Measurements from ENCODE around the gene DLX1. TPM values are rescaled to one million over a fixed set of nuclear protein-coding genes. Genes with fewer than 3 reads are reported as not detected.
"Not testable (repeated sequence)": the region's sequence is repeated elsewhere in the genome, so short reads cannot be mapped to it uniquely, and the experiment has no call there.

DLX1 gene
- total and polyA plus RNA-seq, 2 experiments from 2014 or later, result 3.8 to 9.5 TPM

DNA sequence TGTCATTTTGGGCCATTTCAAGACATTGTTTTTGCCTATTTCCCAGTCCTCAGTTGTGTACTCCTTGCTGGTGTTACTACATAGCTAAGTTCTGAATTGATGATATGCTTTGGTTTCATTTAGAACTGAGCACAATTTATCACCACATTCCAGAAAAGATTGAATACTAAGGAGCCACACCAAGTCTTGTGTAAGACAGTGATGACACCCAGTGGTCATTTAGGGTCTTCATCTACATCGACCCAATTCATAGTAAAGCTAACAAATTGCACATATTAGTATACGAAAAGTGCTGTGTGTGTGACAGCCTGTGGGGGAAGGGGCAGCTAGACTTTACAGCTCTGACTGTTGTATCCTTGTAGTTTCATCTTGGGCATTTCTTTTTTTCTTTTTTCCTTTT is 28.3 kb downstream of the DLX1 start:
- Histone ChIP-seq H3K79me2 (ENCODE audit: insufficient read depth) (no peaks in the 10 kb centered on the region), H3K4me1 (ENCODE audit: insufficient read depth) (peaks cover 3% of the 10 kb centered on the region), H3K27me3 (replicated peaks; ENCODE audit: insufficient read depth) (no peaks in the 10 kb centered on the region), H3K4me3 (no peak overlapping the region), H3F3A (ENCODE audit: insufficient read depth) (peaks cover 10% of the 10 kb centered on the region; the same call in 1 of the 2 replicates), H3K9ac (no peak overlapping the region), H4K20me1 (ENCODE audit: insufficient read depth) (no peaks in the 10 kb centered on the region), H3K4me2 (ENCODE audit: unreplicated experiment) (no peak overlapping the region), H3K9me3 (ENCODE audit: low read depth) (no peaks in the 10 kb centered on the region), H3K36me3 (ENCODE audit: low read depth) (no peaks in the 10 kb centered on the region), H2AFZ (no peak overlapping the region), H3K9me2 (ENCODE audit: insufficient read depth) (no peaks in the 10 kb centered on the region), H3K27ac (no peak overlapping the region)
- DNase-seq, result peak; percentile 63
- in situ Hi-C loops (cut with MboI), result loop anchor here (10.0 kb wide), 1 partner anchor 519 kb away; no protein-coding TSS in a partner anchor
- TF ChIP-seq EZH2phosphoT487 (IDR thresholded peaks at IDR 0.05; ENCODE audit: insufficient read depth, low read depth), result no peak
- no peak for TF ChIP-seq EZH2 (IDR thresholded peaks at IDR 0.05; ENCODE audit: insufficient read depth, poor library complexity, severe bottlenecking)
- WGBS, 2 experiments (ENCODE audit: low coverage in 1 of 2, low lambda C conversion rate in 2 of 2, missing lambda C conversion rate in 2 of 2), result 19 to 21% methylated on average over 2 of the region's 2 CpGs

DNA sequence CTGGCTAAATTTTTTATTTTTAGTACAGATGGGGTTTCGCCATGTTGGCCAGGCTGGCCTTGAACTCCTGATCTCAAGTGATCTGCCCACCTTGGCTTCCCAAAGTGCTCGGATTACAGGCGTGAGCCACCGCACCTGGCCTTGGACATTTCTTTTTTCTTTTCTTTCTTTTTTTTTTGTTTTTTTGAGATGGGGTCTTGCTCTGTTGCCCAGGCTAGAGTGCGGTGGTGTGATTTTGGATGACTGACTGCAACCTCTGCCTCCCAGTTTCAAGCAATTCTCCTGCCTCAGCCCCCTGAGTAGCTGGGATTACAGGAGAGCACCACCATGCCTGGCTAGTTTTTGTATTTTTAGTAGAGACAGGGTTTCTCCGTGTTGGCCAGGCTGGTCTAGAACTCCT is 28.9 kb downstream of the DLX1 start:
- H3K79me2 ChIP-seq (ENCODE audit: insufficient read depth); H3K4me3 ChIP-seq; H3K27me3 ChIP-seq (replicated peaks; ENCODE audit: insufficient read depth); H3K9me3 ChIP-seq (ENCODE audit: low read depth); H3K4me2 ChIP-seq (ENCODE audit: unreplicated experiment); H3K27ac ChIP-seq; H2AFZ ChIP-seq; H3K36me3 ChIP-seq (ENCODE audit: low read depth); H3K4me1 ChIP-seq (ENCODE audit: insufficient read depth); DNase-seq; H3K9ac ChIP-seq; H3K9me2 ChIP-seq (ENCODE audit: insufficient read depth); H4K20me1 ChIP-seq (ENCODE audit: insufficient read depth): not testable (repeated sequence)
- 89 to 91% methylated on average over 6 of the region's 6 CpGs for WGBS, 2 experiments (ENCODE audit: low coverage in 1 of 2, low lambda C conversion rate in 2 of 2, missing lambda C conversion rate in 2 of 2)
- in situ Hi-C loops (cut with MboI), result loop anchor here (10.0 kb wide), 1 partner anchor 519 kb away; no protein-coding TSS in a partner anchor
- peaks cover 15% of the 10 kb centered on the region; the same call in 1 of the 2 replicates for H3F3A ChIP-seq (ENCODE audit: insufficient read depth)

GRCh38 chr2:172114579-172114978 is 29.3 kb downstream of the DLX1 start:
- H3K4me3 ChIP-seq, result no peak overlapping the region
- peaks cover 12% of the 10 kb centered on the region for H3K4me1 ChIP-seq (ENCODE audit: insufficient read depth)
- H3K79me2 ChIP-seq (ENCODE audit: insufficient read depth), result no peaks in the 10 kb centered on the region
- no peaks in the 10 kb centered on the region for H4K20me1 ChIP-seq (ENCODE audit: insufficient read depth)
- H3K9me2 ChIP-seq (ENCODE audit: insufficient read depth), result no peaks in the 10 kb centered on the region
- H3K9ac ChIP-seq, result no peak overlapping the region
- H3K4me2 ChIP-seq (ENCODE audit: unreplicated experiment), result no peak overlapping the region
- H2AFZ ChIP-seq, result no peak overlapping the region
- H3F3A ChIP-seq (ENCODE audit: insufficient read depth), result peaks cover 17% of the 10 kb centered on the region; the same call in 1 of the 2 replicates
- no peaks in the 10 kb centered on the region for H3K36me3 ChIP-seq (ENCODE audit: low read depth)
- no peak for DNase-seq
- no peak overlapping the region for H3K27ac ChIP-seq
- H3K9me3 ChIP-seq (ENCODE audit: low read depth), result no peaks in the 10 kb centered on the region
- no peaks in the 10 kb centered on the region for H3K27me3 ChIP-seq (replicated peaks; ENCODE audit: insufficient read depth)
- TF ChIP-seq EZH2 (IDR thresholded peaks at IDR 0.05; ENCODE audit: insufficient read depth, poor library complexity, severe bottlenecking) (no peak), EZH2phosphoT487 (IDR thresholded peaks at IDR 0.05; ENCODE audit: insufficient read depth, low read depth) (no peak)
- in situ Hi-C loops (cut with MboI), result loop anchor here (10.0 kb wide), 1 partner anchor 520 kb away; no protein-coding TSS in a partner anchor
- WGBS, 2 experiments (ENCODE audit: low coverage in 1 of 2, low lambda C conversion rate in 2 of 2, missing lambda C conversion rate in 2 of 2), result 65 to 73% methylated on average over 3 of the region's 3 CpGs

DNA sequence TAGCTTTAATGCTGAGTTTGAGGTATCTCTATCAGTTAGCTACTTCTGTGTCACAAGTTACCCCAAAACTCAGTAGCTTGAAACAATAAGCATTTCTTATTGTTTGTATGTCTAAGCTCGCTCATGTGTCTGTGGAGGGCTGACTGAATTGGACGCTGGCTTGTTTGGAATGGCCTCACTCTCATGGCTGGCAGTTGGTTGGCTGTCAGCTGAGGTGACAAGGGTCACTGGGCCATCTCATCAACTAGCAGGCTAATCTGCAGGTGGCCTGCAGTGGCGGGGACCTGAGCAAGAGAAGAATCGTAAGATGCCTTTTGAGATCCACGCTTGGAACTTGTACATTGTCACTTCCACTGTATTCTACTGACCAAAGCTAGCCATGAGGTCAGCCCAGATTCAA is 30.8 kb downstream of the DLX1 start:
- no peak for DNase-seq
- no peak overlapping the region for H3K27ac ChIP-seq
- no peak overlapping the region for H2AFZ ChIP-seq
- no peaks in the 10 kb centered on the region for H3K27me3 ChIP-seq (replicated peaks; ENCODE audit: insufficient read depth)
- H3K4me1 ChIP-seq (ENCODE audit: insufficient read depth), result peaks cover 26% of the 10 kb centered on the region
- 71 to 73% methylated on average over 5 of the region's 5 CpGs for WGBS, 2 experiments (ENCODE audit: low coverage in 1 of 2, low lambda C conversion rate in 2 of 2, missing lambda C conversion rate in 2 of 2)
- TF ChIP-seq EZH2 (IDR thresholded peaks at IDR 0.05; ENCODE audit: insufficient read depth, poor library complexity, severe bottlenecking), result no peak
- no peak for TF ChIP-seq EZH2phosphoT487 (IDR thresholded peaks at IDR 0.05; ENCODE audit: insufficient read depth, low read depth)
- no peak overlapping the region for H3K9ac ChIP-seq
- no peak overlapping the region for H3K4me2 ChIP-seq (ENCODE audit: unreplicated experiment)
- no peaks in the 10 kb centered on the region for H4K20me1 ChIP-seq (ENCODE audit: insufficient read depth)
- H3K9me3 ChIP-seq (ENCODE audit: low read depth), result no peaks in the 10 kb centered on the region
- peaks cover 30% of the 10 kb centered on the region for H3F3A ChIP-seq (ENCODE audit: insufficient read depth)
- in situ Hi-C loops (cut with MboI), result loop anchor here (10.0 kb wide), 1 partner anchor 521 kb away; no protein-coding TSS in a partner anchor
- H3K36me3 ChIP-seq (ENCODE audit: low read depth), result no peaks in the 10 kb centered on the region
- H3K4me3 ChIP-seq, result no peak overlapping the region
- H3K9me2 ChIP-seq (ENCODE audit: insufficient read depth), result no peaks in the 10 kb centered on the region
- no peaks in the 10 kb centered on the region for H3K79me2 ChIP-seq (ENCODE audit: insufficient read depth)

GRCh38 chr2:172119089-172119488 is 33.8 kb downstream of the DLX1 start:
- Histone ChIP-seq H3K27ac (peak overlapping the region; percentile 70), H2AFZ (peak overlapping the region; percentile 2; the same call in 1 of the 2 replicates), H3K27me3 (replicated peaks; ENCODE audit: insufficient read depth) (no peaks in the 10 kb centered on the region), H3F3A (ENCODE audit: insufficient read depth) (peaks cover 31% of the 10 kb centered on the region), H3K4me1 (ENCODE audit: insufficient read depth) (peaks cover 35% of the 10 kb centered on the region), H4K20me1 (ENCODE audit: insufficient read depth) (no peaks in the 10 kb centered on the region), H3K9me2 (ENCODE audit: insufficient read depth) (no peaks in the 10 kb centered on the region), H3K4me3 (no peak overlapping the region), H3K79me2 (ENCODE audit: insufficient read depth) (no peaks in the 10 kb centered on the region), H3K36me3 (ENCODE audit: low read depth) (no peaks in the 10 kb centered on the region), H3K9me3 (ENCODE audit: low read depth) (no peaks in the 10 kb centered on the region), H3K4me2 (ENCODE audit: unreplicated experiment) (peak overlapping the region; percentile 52), H3K9ac (no peak overlapping the region)
- DNase-seq, result peak; percentile 80
- in situ Hi-C loops (cut with MboI), result loop anchor here (10.0 kb wide), 1 partner anchor 524 kb away; no protein-coding TSS in a partner anchor
- TF ChIP-seq EZH2phosphoT487 (IDR thresholded peaks at IDR 0.05; ENCODE audit: insufficient read depth, low read depth) (no peak), EZH2 (IDR thresholded peaks at IDR 0.05; ENCODE audit: insufficient read depth, poor library complexity, severe bottlenecking) (no peak)

All from GM23248 (cell line).